Mucosa of descending colon (tissue), 3 donors: ENCODE results near the gene RPL37A. TPM values are rescaled to one million over a fixed set of nuclear protein-coding genes. Genes with fewer than 3 reads are reported as not detected.
A peak's percentile ranks its signal among the peaks of the same experiment; 100 is the strongest.

Experiments
- ATAC-seq: fragments of 200-7000 bp; cut with Tn5 transposase; one replicate; pipeline ENCODE4 v1.9.1; 2020; ENCODE audit warnings: mild to moderate bottlenecking, moderate library complexity
- DNase-seq, 3 donors: peaks; one replicate each; pipeline ENCODE4 v3.0.0-alpha.2; 2020
- H3K36me3 ChIP-seq: fragments of 200-600 bp; one replicate; pipeline ENCODE4 v1.8.0; 2021; ENCODE audit warnings: low read depth, mild to moderate bottlenecking
- H3K4me1 ChIP-seq: fragments of 200-600 bp; one replicate; pipeline ENCODE4 v1.8.0; 2021; ENCODE audit warnings: low read depth, mild to moderate bottlenecking
- H3K4me3 ChIP-seq: fragments of 200-600 bp; one replicate; pipeline ENCODE4 v1.8.0; 2021; ENCODE audit warnings: mild to moderate bottlenecking
- H3K9me3 ChIP-seq: fragments of 200-600 bp; one replicate; pipeline ENCODE4 v1.8.0; 2021; ENCODE audit warnings: mild to moderate bottlenecking
- intact Hi-C, 2 donors: fragments of 100-400 bp; cut with DNase I in 1 of 2; cut with micrococcal nuclease in 1 of 2; formaldehyde crosslinking; loops; one replicate each; pipeline versions ENCODE4 v1.11.0 to v1.11.1; 2022; cut with DNase I, micrococcal nuclease
- total RNA-seq, 3 donors: library from RNA; stranded (reverse); fragmentation: NEBNext Ultra II Directional in 2 of 3; extraction: Animal tissue kit (Norgen Biotek cat#: 25700) in 2 of 3; gene quantifications; one replicate each; pipeline versions ENCODE4 v1.2.1 to v1.2.4, GENCODE V29; 2021 to 2023
- TF ChIP-seq, protein P1 (sequence below): fragments of 200-600 bp; IDR thresholded peaks from one replicate; pipeline ENCODE4 v1.8.0; 2022; ENCODE audit warnings: antibody characterized with exemption, mild to moderate bottlenecking
- donor health status: DM: no; HTN: no; CAD: no; lungs with moderate emphysema.
- donor health status: DM: no; HTN: no; CAD: no.
- donor health status: DM: no; HTN: yes; CAD: no.

RPL37A gene
- total RNA-seq, 3 donors from 2014 or later: 1,908 to 2,059 (median 1,949) TPM

DNA sequence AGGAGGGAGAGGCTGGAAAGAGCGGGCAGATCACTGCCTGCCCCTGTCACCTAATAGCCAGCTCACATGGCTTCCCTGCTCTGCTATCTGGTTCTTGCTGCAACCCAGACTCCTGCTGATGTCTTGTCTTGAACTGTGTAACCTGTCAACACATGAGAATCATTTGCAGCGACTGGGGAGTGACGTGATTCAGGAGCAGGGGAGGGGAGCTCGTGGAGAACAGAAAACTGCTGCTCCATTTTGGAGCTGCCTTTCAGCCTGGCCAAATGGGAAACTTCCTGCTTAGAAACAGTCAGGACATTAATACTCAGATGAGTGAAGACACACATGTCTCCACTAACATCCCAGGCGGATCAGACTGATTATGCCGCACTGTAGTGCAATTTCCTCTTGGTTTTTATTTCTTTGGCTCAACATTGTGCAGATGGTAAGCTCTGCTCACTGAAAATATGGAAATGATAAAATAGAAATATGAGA lies 38.1 kb downstream of the RPL37A start:
- H3K4me3 ChIP-seq: no peak overlapping the region
- intact Hi-C loops: no loop called here
- no peaks in the 10 kb centered on the region for H3K9me3 ChIP-seq
- TF ChIP-seq, protein P1, sequence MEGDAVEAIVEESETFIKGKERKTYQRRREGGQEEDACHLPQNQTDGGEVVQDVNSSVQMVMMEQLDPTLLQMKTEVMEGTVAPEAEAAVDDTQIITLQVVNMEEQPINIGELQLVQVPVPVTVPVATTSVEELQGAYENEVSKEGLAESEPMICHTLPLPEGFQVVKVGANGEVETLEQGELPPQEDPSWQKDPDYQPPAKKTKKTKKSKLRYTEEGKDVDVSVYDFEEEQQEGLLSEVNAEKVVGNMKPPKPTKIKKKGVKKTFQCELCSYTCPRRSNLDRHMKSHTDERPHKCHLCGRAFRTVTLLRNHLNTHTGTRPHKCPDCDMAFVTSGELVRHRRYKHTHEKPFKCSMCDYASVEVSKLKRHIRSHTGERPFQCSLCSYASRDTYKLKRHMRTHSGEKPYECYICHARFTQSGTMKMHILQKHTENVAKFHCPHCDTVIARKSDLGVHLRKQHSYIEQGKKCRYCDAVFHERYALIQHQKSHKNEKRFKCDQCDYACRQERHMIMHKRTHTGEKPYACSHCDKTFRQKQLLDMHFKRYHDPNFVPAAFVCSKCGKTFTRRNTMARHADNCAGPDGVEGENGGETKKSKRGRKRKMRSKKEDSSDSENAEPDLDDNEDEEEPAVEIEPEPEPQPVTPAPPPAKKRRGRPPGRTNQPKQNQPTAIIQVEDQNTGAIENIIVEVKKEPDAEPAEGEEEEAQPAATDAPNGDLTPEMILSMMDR: no peak
- no peak for DNase-seq
- H3K36me3 ChIP-seq: no peaks in the 10 kb centered on the region
- H3K4me1 ChIP-seq: peaks cover 7% of the 10 kb centered on the region
- no peak for ATAC-seq

DNA sequence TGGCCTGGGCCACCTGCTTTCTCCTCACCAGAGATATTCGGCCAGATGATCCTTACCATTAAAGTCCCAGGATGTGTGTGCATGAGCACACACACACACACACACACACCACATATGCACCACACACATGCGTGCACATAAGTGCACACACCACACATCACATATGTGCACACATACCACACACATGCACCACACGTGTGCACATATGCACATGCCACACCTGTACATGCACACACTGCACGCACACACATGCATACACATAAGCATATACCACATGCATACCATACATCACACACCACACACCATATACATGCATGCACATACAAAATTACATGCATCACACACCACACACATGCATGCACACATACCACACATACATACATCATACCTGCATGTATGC lies 38.7 kb downstream of the RPL37A start:
- TF ChIP-seq, protein P1: no peak
- H3K9me3 ChIP-seq: no peaks in the 10 kb centered on the region
- no peaks in the 10 kb centered on the region for H3K36me3 ChIP-seq
- no peak for ATAC-seq
- no peak overlapping the region for H3K4me3 ChIP-seq
- peaks cover 7% of the 10 kb centered on the region for H3K4me1 ChIP-seq
- intact Hi-C loops: no loop called here
- DNase-seq: no peak

DNA sequence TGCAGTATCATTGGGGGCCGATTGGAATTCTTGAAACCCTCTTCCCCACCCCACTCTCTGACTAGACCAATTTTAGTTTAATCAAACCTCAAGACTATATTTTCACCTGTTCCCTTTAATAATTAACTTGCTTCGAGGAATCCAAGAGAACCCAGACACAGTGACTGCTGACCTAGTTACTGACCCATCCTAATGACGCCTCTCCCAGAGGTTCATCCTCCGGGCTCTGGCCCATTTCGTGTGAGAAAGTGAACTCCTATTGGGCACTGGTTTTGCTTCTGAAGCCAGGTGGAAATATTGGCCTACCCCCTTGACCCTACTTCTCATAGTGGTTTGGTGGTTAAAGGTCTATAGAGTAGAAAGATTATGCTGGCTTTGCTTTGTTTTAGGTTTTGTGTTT lies 39.9 kb downstream of the RPL37A start:
- TF ChIP-seq, protein P1: no peak
- no peak overlapping the region for H3K4me3 ChIP-seq
- intact Hi-C loops: no loop called here
- H3K9me3 ChIP-seq: no peaks in the 10 kb centered on the region
- H3K36me3 ChIP-seq: no peaks in the 10 kb centered on the region
- DNase-seq: no peak
- H3K4me1 ChIP-seq: peaks cover 7% of the 10 kb centered on the region
- peak; percentile 5 for ATAC-seq

DNA sequence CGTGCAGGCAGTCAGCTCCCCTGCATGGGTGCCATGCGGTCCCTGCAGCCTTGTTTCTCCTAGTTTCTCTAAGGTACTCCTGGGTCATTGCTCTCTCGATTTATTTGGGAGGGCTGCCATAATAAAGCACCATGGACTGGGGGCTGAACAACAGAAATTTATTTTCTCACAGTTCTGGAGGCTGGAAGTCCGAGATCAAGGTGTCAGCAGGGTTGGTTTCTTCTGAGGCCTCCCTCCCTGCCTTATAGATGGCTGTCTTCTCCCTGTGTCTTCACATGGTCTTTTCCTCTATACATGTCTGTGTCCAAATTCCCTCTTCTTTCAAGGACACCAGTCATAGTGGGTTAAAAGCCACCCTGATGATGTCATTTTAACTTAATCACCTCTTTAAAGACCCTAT lies 40.5 kb downstream of the RPL37A start:
- no peaks in the 10 kb centered on the region for H3K36me3 ChIP-seq
- no peak overlapping the region for H3K4me3 ChIP-seq
- TF ChIP-seq, protein P1: no peak
- H3K4me1 ChIP-seq: peaks cover 7% of the 10 kb centered on the region
- ATAC-seq (no peak), DNase-seq (no peak)
- H3K9me3 ChIP-seq: no peaks in the 10 kb centered on the region
- intact Hi-C loops: no loop called here

DNA sequence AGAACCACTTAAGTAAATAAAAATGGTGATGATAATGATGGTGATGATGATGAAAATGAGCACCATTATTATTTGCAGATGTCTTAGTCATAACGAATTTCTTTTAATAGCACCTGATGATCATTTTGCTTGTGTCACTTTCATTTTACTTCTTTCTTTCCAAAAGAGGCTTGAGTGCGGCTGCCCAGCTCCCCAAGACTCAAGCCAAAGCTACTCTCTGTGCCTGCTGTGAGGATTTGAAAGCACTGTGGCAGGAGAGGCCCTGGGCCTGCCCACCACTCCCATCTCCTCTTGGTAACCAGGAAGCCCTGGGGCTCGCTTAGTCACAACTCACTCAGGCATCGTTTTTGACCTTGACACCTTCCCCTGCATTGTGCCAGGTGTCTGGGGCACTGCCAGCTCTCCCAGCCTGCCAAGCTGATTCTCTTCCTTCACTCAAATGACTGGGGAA lies 41.2 kb downstream of the RPL37A start:
- ATAC-seq (peak; percentile 93), DNase-seq (peak; percentile 66 to 82 (median 77))
- Histone ChIP-seq H3K4me3 (no peak overlapping the region), H3K36me3 (no peaks in the 10 kb centered on the region), H3K4me1 (peaks cover 7% of the 10 kb centered on the region), H3K9me3 (no peaks in the 10 kb centered on the region)
- TF ChIP-seq, protein P1: no peak
- intact Hi-C loops: no loop called here

DNA sequence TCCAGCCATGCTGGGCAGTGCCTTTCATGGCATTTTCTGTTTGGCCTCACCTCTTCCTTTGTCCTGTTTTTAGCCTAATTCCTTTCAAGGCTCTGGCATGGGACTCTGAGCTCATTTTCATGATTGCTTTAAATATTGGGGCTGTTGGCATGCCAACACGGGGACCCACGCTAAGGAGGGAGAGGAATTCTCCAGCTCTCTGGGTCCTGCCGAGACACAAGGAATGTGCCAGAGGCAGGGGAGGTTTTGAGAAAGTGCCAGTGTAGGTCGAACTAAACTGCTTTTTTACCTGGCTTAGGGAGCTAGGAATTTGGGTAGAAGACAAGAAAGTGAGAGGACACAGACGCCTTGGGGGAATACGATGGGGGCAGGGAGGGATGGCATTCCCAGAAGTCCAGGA lies 42.3 kb downstream of the RPL37A start:
- intact Hi-C loops: no loop called here
- Histone ChIP-seq H3K36me3 (no peaks in the 10 kb centered on the region), H3K4me1 (peaks cover 5% of the 10 kb centered on the region), H3K9me3 (no peaks in the 10 kb centered on the region), H3K4me3 (no peak overlapping the region)
- TF ChIP-seq, protein P1: no peak
- DNase-seq: no peak
- no peak for ATAC-seq
